DOHH2 (cell line): Measurements from ENCODE around the gene BDKRB2.

ENCODE experiments used
- CTCF ChIP-seq: fragments of 200-600 bp; sonication (generic); IDR thresholded peaks from one replicate; pipeline ENCODE4 v1.5.1; 2014; ENCODE audit warnings: antibody characterized with exemption, mild to moderate bottlenecking, low read depth, low read length; ENCODE audit not compliant: poor library complexity, severe bottlenecking
- EZH2phosphoT487 ChIP-seq: fragments of 200-600 bp; sonication (generic); IDR thresholded peaks from 2 replicates; pipeline ENCODE4 v1.6.1; 2017; ENCODE audit warnings: borderline replicate concordance, mild to moderate bottlenecking, antibody characterized with exemption, low read length, moderate library complexity, mixed read lengths

- TF ChIP-seq CTCF (no peak), EZH2phosphoT487 (no peak)
Measured at GRCh38 chr14:96277890-96278289, 73.3 kb downstream of the BDKRB2 start.
